Stimulated activated effector memory CD8-positive, alpha-beta T cell treated with anti-CD3 and anti-CD28 coated beads, Interleukin-12 subunit alpha, Interleukin-12 subunit beta, amount 100 ng/mL, for 72 hours (primary cell): ENCODE measurements around the gene SYT8.
A peak's percentile ranks its signal among the peaks of the same experiment; 100 is the strongest.

Source experiments
- ATAC-seq: fragments of 150-1000 bp; cut with Tn5 transposase; 2 replicates; pipeline ENCODE4 v1.10.0; 2021
- DNase-seq, 2 donors: peaks; one replicate each; pipeline ENCODE4 v3.0.0; 2021 to 2022; ENCODE audit warnings: low spot score in 2 of 2
- H3K27ac Mint-ChIP-seq: one replicate; pipeline ENCODE4 v1.8.0; 2022; ENCODE audit warnings: mild to moderate bottlenecking, mixed read lengths
- H3K36me3 Mint-ChIP-seq: one replicate; pipeline ENCODE4 v1.8.0; 2022; ENCODE audit warnings: mild to moderate bottlenecking, mixed read lengths
- H3K4me1 Mint-ChIP-seq: one replicate; pipeline ENCODE4 v1.8.0; 2022; ENCODE audit warnings: mixed read lengths
- H3K4me3 Mint-ChIP-seq: one replicate; pipeline ENCODE4 v1.8.0; 2022; ENCODE audit warnings: mild to moderate bottlenecking, mixed read lengths
- H3K9me3 Mint-ChIP-seq: one replicate; pipeline ENCODE4 v1.8.0; 2022; ENCODE audit warnings: mixed read lengths

Gene SYT8

DNA sequence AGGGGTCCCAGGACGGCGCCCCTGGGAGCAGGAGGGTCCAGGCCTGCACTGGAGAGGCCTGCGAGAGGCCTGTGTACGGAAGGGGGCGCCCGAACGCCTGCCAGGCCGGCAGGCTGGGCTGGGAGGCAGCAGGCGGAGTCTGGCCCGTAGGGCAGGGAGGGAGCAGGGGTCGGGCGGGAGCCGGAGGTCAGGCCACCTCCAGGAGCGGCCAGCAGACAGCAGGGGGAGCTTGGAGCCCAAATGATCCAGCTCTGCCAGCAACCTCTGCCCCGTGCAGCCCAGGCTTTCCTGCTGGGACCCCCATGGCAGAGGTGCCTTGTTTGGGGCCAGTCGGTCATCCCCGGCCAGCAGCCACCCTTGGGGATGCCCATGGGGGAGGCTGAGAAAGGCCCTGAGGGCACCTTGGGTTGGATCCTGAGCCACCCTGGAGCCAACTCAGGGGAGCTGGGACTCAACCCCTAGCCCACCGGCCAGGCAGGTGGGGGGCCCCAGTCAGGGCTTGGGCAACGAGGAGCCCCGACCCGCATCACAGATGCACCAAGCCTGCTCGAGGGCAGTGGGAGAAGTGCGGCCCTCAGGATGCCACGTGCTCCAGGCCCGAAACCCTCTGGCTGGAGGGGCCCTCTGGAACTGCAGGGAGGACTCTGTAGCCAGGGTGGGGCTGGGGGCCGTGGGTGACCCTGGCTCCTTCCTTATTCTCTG, 9.6 kb upstream of the SYT8 start:
- ATAC-seq (peak; percentile 38), DNase-seq (no peak)
- Mint-ChIP-seq H3K4me1 (no peaks in the 10 kb centered on the region), H3K27ac (no peak overlapping the region), H3K36me3 (no peaks in the 10 kb centered on the region), H3K9me3 (no peaks in the 10 kb centered on the region), H3K4me3 (no peak overlapping the region)

GRCh38 chr11:1825785-1826451, 8.9 kb upstream of the SYT8 start:
- Mint-ChIP-seq H3K4me3 (no peak overlapping the region), H3K9me3 (no peaks in the 10 kb centered on the region), H3K4me1 (no peaks in the 10 kb centered on the region), H3K27ac (no peak overlapping the region), H3K36me3 (no peaks in the 10 kb centered on the region)
- DNase-seq (no peak), ATAC-seq (no peak)

DNA sequence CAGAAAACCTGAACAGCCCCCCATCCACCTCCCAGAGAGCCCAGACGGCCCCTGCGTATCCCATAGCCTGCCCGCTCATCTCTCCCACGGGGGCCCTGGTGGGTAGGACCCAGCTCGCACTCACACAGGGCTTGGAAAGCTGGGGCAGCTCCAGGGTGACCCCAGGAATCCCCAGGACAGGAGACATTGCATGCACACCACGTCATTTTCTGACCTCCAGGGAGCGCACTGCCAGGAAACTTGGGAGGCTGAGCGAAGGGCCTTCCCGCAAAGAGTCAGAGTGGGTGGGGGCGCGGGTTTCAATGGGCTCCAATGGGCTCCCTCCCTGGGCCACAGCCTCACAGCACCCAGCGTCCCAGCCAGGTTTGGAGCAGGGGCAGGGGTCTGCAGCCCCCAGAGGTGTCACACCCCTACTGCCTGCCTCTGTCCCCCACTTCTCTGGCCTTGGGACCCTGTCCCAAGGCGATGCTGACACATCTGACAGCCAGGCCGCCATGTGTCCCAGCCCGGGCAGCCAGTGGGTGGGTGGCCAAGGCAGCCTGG, 8.2 kb upstream of the SYT8 start:
- DNase-seq (no peak), ATAC-seq (no peak)
- H3K36me3 Mint-ChIP-seq = no peaks in the 10 kb centered on the region
- H3K9me3 Mint-ChIP-seq = no peaks in the 10 kb centered on the region
- H3K4me3 Mint-ChIP-seq = no peak overlapping the region
- H3K4me1 Mint-ChIP-seq = no peaks in the 10 kb centered on the region
- no peak overlapping the region for H3K27ac Mint-ChIP-seq

GRCh38 chr11:1827095-1827813, 7.5 kb upstream of the SYT8 start:
- Mint-ChIP-seq H3K4me3 (no peak overlapping the region), H3K9me3 (no peaks in the 10 kb centered on the region), H3K36me3 (no peaks in the 10 kb centered on the region), H3K27ac (no peak overlapping the region), H3K4me1 (no peaks in the 10 kb centered on the region)
- ATAC-seq (no peak), DNase-seq (peak in 1 of 2 donors; percentile 47)

DNA sequence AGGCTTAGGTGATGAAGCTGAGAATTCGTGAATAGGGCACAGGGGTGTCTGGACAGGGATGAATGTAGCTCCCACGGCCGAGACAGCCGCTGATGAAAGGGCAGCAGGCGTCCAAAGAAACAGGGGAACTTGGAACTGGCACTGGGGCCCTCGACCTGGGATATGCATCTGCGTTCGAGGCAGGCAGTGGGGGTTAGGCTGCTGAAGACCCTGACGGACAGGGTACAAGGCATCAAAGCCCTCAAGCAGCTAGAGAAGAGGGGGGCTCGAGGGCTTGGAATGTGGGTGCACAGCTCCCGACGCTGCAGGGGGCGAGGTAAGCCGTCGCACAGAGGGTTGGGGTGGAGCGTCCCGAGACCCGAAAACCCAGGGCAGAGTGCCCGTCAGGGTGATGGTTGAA, 6.9 kb upstream of the SYT8 start:
- no peaks in the 10 kb centered on the region for H3K9me3 Mint-ChIP-seq
- H3K36me3 Mint-ChIP-seq = no peaks in the 10 kb centered on the region
- ATAC-seq (no peak), DNase-seq (peak in 1 of 2 donors; percentile 43)
- H3K27ac Mint-ChIP-seq = no peak overlapping the region
- no peaks in the 10 kb centered on the region for H3K4me1 Mint-ChIP-seq
- no peak overlapping the region for H3K4me3 Mint-ChIP-seq

GRCh38 chr11:1828542-1828941, 6.2 kb upstream of the SYT8 start:
- no peaks in the 10 kb centered on the region for H3K36me3 Mint-ChIP-seq
- DNase-seq (no peak), ATAC-seq (no peak)
- peak overlapping the region; percentile 34 for H3K27ac Mint-ChIP-seq
- H3K9me3 Mint-ChIP-seq = no peaks in the 10 kb centered on the region
- H3K4me3 Mint-ChIP-seq = no peak overlapping the region
- no peaks in the 10 kb centered on the region for H3K4me1 Mint-ChIP-seq

GRCh38 chr11:1829039-1829820, 5.6 kb upstream of the SYT8 start:
- Mint-ChIP-seq H3K9me3 (no peaks in the 10 kb centered on the region), H3K4me3 (no peak overlapping the region), H3K36me3 (no peaks in the 10 kb centered on the region), H3K27ac (peak overlapping the region; percentile 34), H3K4me1 (no peaks in the 10 kb centered on the region)
- ATAC-seq (no peak), DNase-seq (peak in 1 of 2 donors; percentile 46)

GRCh38 chr11:1830004-1830321, 4.8 kb upstream of the SYT8 start:
- Mint-ChIP-seq H3K4me1 (no peaks in the 10 kb centered on the region), H3K4me3 (no peak overlapping the region), H3K27ac (no peak overlapping the region), H3K36me3 (no peaks in the 10 kb centered on the region), H3K9me3 (no peaks in the 10 kb centered on the region)
- no peak for ATAC-seq
- no peak for DNase-seq

- ATAC-seq (no peak), DNase-seq (no peak)
- Mint-ChIP-seq H3K27ac (no peak overlapping the region), H3K4me1 (no peaks in the 10 kb centered on the region), H3K36me3 (no peaks in the 10 kb centered on the region), H3K4me3 (no peak overlapping the region), H3K9me3 (no peaks in the 10 kb centered on the region)
These were observed 4.2 kb upstream of the SYT8 start for GRCh38 chr11:1830322-1831223.

DNA sequence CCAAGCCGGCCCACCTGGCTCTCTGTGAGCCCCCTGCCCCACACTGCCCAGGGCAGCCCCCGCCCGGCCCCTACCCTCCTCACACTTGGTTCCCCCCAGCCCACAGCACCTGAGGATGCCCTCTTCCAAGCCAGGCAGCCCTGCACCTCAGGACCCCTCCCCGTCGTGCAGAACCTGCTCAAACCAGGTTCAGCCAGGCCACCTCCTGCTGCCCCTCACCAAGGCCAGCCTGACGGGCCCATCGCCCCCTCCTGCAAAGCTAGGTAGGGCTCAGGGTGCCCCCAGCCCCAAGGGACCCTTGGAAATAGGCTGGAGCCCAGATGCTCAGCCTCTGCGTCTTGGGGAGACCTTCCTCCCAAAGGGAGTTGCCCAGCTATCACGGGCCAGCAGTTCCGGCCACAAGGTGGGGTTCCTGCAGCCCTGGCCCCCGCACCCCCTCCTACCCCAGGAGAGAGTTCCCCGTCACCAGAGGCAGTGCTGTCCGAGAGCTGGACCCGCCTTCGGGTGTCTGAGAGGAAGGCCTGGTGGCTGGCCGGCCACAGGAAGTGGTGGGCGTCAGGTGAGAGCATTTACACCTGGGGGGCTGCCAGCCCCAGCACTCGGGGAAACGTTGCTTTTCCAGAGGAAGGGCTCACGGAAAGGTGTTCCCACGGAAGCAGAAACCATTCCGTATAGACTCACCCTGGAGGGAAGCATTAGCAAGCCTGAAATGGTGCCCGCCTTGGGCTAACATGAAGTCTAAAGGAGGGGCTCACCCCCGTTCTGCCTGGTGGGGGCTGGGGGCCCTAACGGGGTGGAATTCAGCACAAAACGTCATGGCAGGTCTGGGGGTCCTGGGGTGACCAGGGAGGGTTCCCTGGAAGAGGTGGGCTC, 3.2 kb upstream of the SYT8 start:
- ATAC-seq (no peak), DNase-seq (no peak)
- no peaks in the 10 kb centered on the region for H3K36me3 Mint-ChIP-seq
- no peaks in the 10 kb centered on the region for H3K4me1 Mint-ChIP-seq
- H3K9me3 Mint-ChIP-seq = no peaks in the 10 kb centered on the region
- H3K4me3 Mint-ChIP-seq = no peak overlapping the region
- no peak overlapping the region for H3K27ac Mint-ChIP-seq

DNA sequence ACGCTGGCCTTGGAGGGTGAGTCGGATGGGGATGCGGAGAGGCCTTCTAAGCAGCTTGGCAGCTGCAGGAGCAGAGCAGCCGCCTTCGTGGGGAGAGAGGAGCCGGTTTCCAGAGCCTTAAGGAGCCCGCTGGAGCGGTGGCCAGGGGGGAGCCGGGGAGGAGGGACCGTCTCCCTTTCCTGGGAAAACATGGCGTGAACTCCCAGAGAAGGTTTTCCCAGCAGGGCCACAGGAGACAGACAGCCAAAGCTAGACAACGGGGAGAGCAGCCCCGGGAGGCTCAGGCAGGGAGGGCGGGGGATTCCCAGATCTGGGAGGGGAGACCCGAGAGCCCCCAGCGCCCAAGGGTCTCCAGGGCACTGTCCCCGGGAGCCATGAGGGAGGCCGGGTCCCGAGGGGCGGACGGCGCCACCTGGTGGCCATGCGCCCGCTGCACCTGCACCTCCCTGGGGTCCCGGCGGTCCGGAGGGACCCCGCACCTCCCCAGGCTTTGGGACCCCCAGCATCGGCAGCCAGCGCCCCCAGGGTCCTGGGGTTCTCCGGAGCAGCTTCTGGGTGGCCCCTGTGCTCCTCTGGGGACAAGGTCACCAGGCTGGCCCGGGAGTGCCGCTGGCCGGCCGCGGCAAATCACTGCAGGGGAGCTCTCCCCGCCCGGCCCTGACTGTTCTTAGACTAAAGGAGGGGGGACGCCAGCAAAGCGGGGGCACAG, 2.4 kb upstream of the SYT8 start:
- DNase-seq (peak; percentile 82 to 88), ATAC-seq (peak; percentile 68)
- no peaks in the 10 kb centered on the region for H3K9me3 Mint-ChIP-seq
- H3K27ac Mint-ChIP-seq = no peak overlapping the region
- no peak overlapping the region for H3K4me3 Mint-ChIP-seq
- no peaks in the 10 kb centered on the region for H3K36me3 Mint-ChIP-seq
- H3K4me1 Mint-ChIP-seq = no peaks in the 10 kb centered on the region

DNA sequence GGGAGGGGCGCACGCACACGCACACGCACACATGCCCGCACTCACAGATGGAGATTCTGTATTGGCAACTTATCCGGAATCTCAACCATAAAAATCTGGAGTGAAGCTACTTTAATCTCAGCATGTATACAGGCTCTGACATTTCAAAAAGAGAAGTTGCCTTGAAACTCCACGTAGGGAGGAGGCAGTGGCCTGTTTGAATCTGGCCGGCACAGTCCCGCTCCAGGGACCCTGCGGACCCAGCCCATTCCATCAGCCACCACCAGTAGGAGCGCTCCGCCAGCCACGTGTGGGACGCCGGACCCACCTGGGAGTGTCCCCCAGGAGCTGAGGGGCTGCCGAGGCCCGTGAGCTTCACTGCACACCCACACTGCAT, 1.9 kb upstream of the SYT8 start:
- ATAC-seq (no peak), DNase-seq (no peak)
- Mint-ChIP-seq H3K27ac (no peak overlapping the region), H3K4me1 (no peaks in the 10 kb centered on the region), H3K36me3 (no peaks in the 10 kb centered on the region), H3K4me3 (no peak overlapping the region), H3K9me3 (no peaks in the 10 kb centered on the region)

GRCh38 chr11:1834062-1834610, 654 bp upstream of the SYT8 start:
- DNase-seq (no peak), ATAC-seq (no peak)
- no peaks in the 10 kb centered on the region for H3K36me3 Mint-ChIP-seq
- no peak overlapping the region for H3K4me3 Mint-ChIP-seq
- no peak overlapping the region for H3K27ac Mint-ChIP-seq
- H3K9me3 Mint-ChIP-seq = no peaks in the 10 kb centered on the region
- H3K4me1 Mint-ChIP-seq = no peaks in the 10 kb centered on the region
